Coronary artery (tissue), 2 donors: ENCODE results near the gene MEF2C.
A peak's percentile ranks its signal among the peaks of the same experiment; 100 is the strongest.

Experiments
- DNase-seq: peaks from one replicate; pipeline ENCODE4 v3.0.0-alpha.2; 2017; ENCODE audit warnings: low spot score
- H3K27ac ChIP-seq, 2 donors: fragments of 200-600 bp; sonication (generic); one replicate each; pipeline ENCODE4 v1.5.1; 2016 to 2019
- H3K4me3 ChIP-seq: fragments of 200-600 bp; sonication (generic); 2 replicates; pipeline ENCODE4 v1.5.1; 2016; ENCODE audit warnings: mild to moderate bottlenecking, moderate library complexity
- TF ChIP-seq, protein P1 (sequence below): fragments of 200-600 bp; sonication (generic); IDR thresholded peaks from one replicate; pipeline ENCODE4 v1.5.1; 2019; ENCODE audit warnings: antibody characterized with exemption

Gene MEF2C

DNA sequence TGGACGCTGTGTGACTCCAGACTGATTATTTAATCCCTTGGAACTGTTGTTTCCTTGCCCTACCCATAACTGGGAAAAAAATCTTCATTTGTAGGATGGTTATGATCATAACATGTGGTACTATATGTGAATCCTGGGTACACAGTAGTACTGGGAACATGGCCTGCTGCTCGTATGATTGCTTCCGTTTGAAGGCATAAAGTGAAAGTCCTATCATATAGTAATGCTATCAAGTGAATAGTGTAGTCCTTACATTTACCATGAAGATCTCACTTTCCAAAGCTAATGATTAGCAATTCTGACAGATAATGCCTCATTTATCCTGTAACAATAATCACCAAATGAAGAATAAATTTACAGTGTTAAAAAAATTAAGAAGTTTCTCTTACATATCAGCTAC is 53.2 kb downstream of the MEF2C start:
- peak overlapping the region; percentile 60 for H3K4me3 ChIP-seq
- TF ChIP-seq, protein P1, sequence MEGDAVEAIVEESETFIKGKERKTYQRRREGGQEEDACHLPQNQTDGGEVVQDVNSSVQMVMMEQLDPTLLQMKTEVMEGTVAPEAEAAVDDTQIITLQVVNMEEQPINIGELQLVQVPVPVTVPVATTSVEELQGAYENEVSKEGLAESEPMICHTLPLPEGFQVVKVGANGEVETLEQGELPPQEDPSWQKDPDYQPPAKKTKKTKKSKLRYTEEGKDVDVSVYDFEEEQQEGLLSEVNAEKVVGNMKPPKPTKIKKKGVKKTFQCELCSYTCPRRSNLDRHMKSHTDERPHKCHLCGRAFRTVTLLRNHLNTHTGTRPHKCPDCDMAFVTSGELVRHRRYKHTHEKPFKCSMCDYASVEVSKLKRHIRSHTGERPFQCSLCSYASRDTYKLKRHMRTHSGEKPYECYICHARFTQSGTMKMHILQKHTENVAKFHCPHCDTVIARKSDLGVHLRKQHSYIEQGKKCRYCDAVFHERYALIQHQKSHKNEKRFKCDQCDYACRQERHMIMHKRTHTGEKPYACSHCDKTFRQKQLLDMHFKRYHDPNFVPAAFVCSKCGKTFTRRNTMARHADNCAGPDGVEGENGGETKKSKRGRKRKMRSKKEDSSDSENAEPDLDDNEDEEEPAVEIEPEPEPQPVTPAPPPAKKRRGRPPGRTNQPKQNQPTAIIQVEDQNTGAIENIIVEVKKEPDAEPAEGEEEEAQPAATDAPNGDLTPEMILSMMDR = no peak
- DNase-seq = no peak
- peak overlapping the region; percentile 62 to 82 for H3K27ac ChIP-seq

DNA sequence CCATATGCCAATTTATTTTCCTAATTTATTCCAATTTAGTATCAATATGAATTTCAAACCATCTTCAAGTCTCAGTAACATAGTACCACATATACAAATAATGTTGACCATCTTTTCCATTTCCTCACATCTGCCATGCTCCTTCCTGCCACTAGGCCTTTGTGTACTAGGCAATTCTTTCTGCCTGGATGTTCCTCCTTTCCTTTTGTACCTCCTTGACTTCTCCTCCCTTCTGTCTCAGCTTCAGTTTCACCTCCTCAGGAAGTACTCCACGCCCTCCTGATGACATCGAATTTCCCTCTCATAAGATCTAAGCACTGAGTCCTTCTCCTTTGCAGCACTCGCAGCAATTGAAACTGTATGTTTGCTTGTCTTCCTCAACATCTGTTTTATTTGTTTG is 53.9 kb downstream of the MEF2C start:
- DNase-seq = no peak
- TF ChIP-seq, protein P1 = no peak
- H3K27ac ChIP-seq = peak overlapping the region; percentile 62 to 82
- peak overlapping the region; percentile 60 for H3K4me3 ChIP-seq

DNA sequence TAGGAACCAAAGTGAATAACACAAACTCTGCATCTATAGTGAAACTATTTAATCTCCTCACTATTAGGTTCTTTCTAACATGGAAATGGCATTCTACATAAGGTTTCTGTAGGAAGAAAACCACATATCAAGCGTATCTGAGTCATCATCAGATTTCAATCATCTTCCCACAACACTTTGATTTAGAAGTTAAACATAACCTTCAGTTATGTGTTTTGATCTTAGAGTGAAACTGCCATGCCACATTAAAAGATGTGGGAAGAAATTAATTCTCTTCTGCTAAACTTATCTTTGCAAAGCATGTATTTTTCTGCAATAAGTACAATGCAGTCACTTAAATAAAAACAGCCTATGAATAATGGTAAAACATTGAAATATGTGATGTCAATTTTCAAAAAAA is 55.0 kb downstream of the MEF2C start:
- DNase-seq = no peak
- Histone ChIP-seq H3K4me3 (peak overlapping the region; percentile 48), H3K27ac (peak overlapping the region; percentile 63 to 82)
- TF ChIP-seq, protein P1 = no peak

- peak overlapping the region; percentile 63 to 82 for H3K27ac ChIP-seq
- TF ChIP-seq, protein P1 = no peak
- no peak for DNase-seq
Observed at GRCh38 chr5:88826646-88827585, 56.1 kb downstream of the MEF2C start.

GRCh38 chr5:88825584-88826315 is 57.2 kb downstream of the MEF2C start:
- Histone ChIP-seq H3K27ac (peak overlapping the region; percentile 63 to 81), H3K4me3 (peak overlapping the region; percentile 45)
- DNase-seq = no peak
- TF ChIP-seq, protein P1 = no peak

More at GRCh38 chr5:88826646-88827585, 56.1 kb downstream of the MEF2C start:
- peak overlapping the region; percentile 48 for H3K4me3 ChIP-seq

DNA sequence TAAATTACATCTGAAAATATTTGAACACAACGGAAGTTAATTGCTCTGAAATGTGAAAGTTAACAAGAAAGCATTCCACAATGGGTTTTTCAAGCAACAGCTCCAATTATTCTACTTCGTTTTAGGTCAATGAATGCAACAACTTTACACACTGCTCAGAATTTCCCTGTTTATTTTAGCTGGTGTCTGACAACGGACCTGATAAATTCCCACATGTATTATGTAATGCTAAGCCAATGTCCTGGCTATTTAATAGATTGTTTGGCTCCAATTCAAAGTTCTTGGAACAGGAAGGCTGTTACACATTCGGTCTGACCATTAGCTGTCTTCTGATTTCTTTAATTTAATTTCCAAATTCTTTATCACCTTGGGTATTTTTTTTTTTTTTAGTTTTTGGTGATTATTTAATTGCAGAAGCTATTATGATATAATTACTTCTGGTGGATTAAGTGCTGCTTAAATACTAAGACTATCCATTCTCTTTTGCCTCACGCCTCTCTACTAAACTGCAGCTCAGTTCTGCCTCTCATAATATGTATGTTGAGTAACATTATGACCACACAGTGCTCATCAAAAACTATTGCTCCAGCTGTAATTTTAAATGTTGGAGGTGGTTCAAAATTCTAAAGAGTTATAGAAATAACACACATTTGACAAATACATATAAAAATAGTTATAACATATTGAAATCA is 57.9 kb downstream of the MEF2C start:
- DNase-seq = no peak
- Histone ChIP-seq H3K27ac (peak overlapping the region; percentile 63 to 81), H3K4me3 (peak overlapping the region; percentile 55)
- TF ChIP-seq, protein P1 = no peak
